Upper lobe of left lung (tissue), 4 donors: Measurements from ENCODE around the gene DNAH3.

Experiments
- POLR2A ChIP-seq, 4 donors: fragments of 450-650 bp; IDR thresholded peaks; one replicate each; pipeline ENCODE4 v1.5.1; 2016 to 2017; ENCODE audit warnings: antibody characterized with exemption in 4 of 4, mild to moderate bottlenecking in 2 of 4
- TF ChIP-seq, protein P1 (sequence below), 6 experiments: fragments of 450-650 bp in 4 of 6; fragments of 200-600 bp in 2 of 6; sonication (generic) in 2 of 6; IDR thresholded peaks; one replicate each; pipeline ENCODE4 v1.5.1; 2016 to 2019; ENCODE audit warnings: antibody characterized with exemption in 6 of 6

DNA sequence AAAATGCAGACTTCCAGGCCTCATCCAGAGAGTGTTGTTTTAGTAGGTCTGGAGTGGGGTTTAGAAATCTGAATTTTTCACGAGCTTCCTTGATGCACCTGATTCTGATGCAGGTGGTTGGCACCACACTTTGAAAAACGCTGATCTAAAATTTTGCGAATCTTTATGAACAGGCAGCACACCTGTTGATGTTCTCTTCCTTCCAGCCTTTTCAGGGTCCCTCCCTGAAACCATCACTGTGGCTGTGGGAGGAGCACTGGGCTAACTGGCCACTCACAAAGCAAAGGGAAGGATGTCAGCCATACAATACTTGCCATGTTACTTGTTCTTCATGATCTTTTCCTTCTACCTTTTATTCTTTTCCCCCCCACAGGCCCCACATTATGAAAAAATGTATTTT lies 22.0 kb upstream of the DNAH3 start:
- TF ChIP-seq, protein P1, sequence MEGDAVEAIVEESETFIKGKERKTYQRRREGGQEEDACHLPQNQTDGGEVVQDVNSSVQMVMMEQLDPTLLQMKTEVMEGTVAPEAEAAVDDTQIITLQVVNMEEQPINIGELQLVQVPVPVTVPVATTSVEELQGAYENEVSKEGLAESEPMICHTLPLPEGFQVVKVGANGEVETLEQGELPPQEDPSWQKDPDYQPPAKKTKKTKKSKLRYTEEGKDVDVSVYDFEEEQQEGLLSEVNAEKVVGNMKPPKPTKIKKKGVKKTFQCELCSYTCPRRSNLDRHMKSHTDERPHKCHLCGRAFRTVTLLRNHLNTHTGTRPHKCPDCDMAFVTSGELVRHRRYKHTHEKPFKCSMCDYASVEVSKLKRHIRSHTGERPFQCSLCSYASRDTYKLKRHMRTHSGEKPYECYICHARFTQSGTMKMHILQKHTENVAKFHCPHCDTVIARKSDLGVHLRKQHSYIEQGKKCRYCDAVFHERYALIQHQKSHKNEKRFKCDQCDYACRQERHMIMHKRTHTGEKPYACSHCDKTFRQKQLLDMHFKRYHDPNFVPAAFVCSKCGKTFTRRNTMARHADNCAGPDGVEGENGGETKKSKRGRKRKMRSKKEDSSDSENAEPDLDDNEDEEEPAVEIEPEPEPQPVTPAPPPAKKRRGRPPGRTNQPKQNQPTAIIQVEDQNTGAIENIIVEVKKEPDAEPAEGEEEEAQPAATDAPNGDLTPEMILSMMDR (IDR thresholded peaks at IDR 0.05) = no peak
- no peak for TF ChIP-seq POLR2A (IDR thresholded peaks at IDR 0.05)
